ENCODE measurements around the gene FADD.
"Not testable (repeated sequence)": the region's sequence is repeated elsewhere in the genome, so short reads cannot be mapped to it uniquely, and the experiment has no call there.

The FADD gene

DNA sequence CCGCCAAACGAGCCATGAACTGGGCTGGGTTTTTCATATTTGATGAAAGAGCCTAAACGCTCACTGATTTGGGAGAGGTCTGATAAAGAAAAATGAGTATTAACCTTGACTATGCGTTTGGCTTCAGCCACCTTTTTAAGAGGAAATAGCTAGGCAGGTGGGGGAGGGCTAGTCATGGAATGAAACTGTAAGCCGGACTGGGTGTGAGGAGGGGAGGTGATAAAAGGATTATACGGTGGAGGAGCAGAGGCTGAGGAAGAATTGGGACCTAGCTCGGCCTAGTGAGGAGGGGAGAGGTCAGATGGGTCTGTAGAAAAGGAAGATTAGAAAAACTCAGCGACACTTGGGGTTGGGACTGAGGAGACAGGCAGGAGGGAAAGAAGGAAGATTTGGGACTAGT is 15.0 kb downstream of the FADD start:
- not testable (repeated sequence) for DNase-seq (ENCODE audit: low read depth, low spot score); H3K4me3 ChIP-seq (ENCODE audit: low read length); H3K27ac ChIP-seq (ENCODE audit: low read length); H3K9me3 ChIP-seq (ENCODE audit: control insufficient read depth, insufficient read depth, low read length); H3K27me3 ChIP-seq (ENCODE audit: control insufficient read depth, insufficient read depth, low read length); H3K4me1 ChIP-seq (ENCODE audit: control insufficient read depth, insufficient read depth, low read length); H3K36me3 ChIP-seq (ENCODE audit: control insufficient read depth, insufficient read depth, low read length)
- no CpG with 5 or more reads among the region's 8 CpGs for WGBS (ENCODE audit: insufficient coverage, insufficient read length)

DNA sequence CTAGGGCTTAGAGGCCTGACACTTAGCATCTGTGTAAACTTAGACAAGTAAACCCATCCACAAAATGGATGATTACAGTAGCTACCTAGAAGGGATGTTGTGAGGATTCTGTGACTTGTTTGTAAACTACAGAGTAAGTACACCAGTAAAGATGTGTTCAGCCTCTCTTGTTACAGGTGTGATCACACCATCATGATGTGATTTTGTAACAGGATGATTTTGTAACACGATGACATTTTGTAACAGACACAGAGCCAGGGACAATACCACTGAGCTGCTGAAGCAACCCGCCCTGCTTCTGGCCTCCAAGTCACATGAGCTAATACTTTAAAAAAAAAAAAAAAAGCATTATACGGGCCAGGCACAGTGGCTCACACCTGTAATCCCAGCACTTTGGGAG is 17.0 kb downstream of the FADD start:
- H3K4me1 ChIP-seq (ENCODE audit: control insufficient read depth, insufficient read depth, low read length), result no peaks in the 10 kb centered on the region
- no peak for DNase-seq (ENCODE audit: low read depth, low spot score)
- WGBS (ENCODE audit: insufficient coverage, insufficient read length), result no CpG with 5 or more reads among the region's 3 CpGs

DNA sequence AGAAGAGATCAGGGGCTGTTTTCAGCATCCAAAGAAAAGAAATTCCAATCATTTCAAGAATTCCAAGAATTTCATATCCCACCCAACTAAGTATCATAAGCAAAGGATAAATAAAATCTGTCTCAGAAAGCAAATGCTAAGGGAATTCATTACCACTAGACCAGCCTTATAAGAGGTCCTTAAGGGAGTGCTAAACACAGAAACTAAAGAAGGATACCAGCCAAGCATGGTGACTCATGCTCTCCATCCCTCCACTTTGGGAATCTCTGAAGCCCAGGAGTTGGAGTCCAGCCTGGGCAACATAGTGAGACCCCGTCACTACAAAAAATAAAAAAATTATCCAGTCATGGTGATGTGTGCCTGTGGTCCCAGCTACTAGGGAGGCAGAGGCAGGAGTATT is 17.8 kb downstream of the FADD start:
- no CpG with 5 or more reads among the region's 1 CpG for WGBS (ENCODE audit: insufficient coverage, insufficient read length)
- H3K9me3 ChIP-seq (ENCODE audit: control insufficient read depth, insufficient read depth, low read length), result no peaks in the 10 kb centered on the region
- no peak overlapping the region for H3K4me3 ChIP-seq (ENCODE audit: low read length)
- no peaks in the 10 kb centered on the region for H3K27me3 ChIP-seq (ENCODE audit: control insufficient read depth, insufficient read depth, low read length)
- no peak overlapping the region for H3K27ac ChIP-seq (ENCODE audit: low read length)
- no peaks in the 10 kb centered on the region for H3K4me1 ChIP-seq (ENCODE audit: control insufficient read depth, insufficient read depth, low read length)
- DNase-seq (ENCODE audit: low read depth, low spot score), result no peak
- no peaks in the 10 kb centered on the region for H3K36me3 ChIP-seq (ENCODE audit: control insufficient read depth, insufficient read depth, low read length)

More for the DNA sequence above, 17.0 kb downstream of the FADD start:
- Histone ChIP-seq H3K27ac (ENCODE audit: low read length) (no peak overlapping the region), H3K4me3 (ENCODE audit: low read length) (no peak overlapping the region), H3K27me3 (ENCODE audit: control insufficient read depth, insufficient read depth, low read length) (no peaks in the 10 kb centered on the region), H3K9me3 (ENCODE audit: control insufficient read depth, insufficient read depth, low read length) (no peaks in the 10 kb centered on the region), H3K36me3 (ENCODE audit: control insufficient read depth, insufficient read depth, low read length) (no peaks in the 10 kb centered on the region)

DNA sequence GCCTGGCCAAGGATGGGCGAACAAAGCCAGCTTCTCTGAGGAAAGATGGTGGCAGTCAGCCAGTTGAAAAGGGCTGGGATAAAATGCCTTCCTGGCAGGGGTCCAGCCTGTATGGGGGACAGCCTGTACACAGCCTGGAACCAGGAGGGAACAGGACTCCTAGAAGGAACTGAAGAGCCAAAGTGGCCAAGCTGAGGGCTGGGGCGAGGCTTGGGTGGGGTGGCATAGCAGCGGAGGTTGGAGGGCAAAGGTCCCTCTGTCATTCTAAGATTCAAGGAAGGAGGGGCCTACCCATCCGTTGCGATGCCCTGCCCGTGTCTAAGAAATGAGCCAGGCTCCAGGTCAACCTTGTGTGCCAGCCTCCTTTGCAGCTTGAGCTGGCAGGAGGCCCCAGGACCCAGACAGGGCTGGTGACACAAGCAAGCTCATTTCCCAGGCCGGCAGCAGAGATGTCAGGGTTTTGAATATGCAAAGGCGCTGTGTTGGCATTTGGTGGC is 22.6 kb downstream of the FADD start:
- H3K36me3 ChIP-seq (ENCODE audit: control insufficient read depth, insufficient read depth, low read length), result no peaks in the 10 kb centered on the region
- WGBS (ENCODE audit: insufficient coverage, insufficient read length), result no CpG with 5 or more reads among the region's 8 CpGs
- H3K27me3 ChIP-seq (ENCODE audit: control insufficient read depth, insufficient read depth, low read length), result no peaks in the 10 kb centered on the region
- DNase-seq (ENCODE audit: low read depth, low spot score), result no peak
- no peak overlapping the region for H3K4me3 ChIP-seq (ENCODE audit: low read length)
- H3K27ac ChIP-seq (ENCODE audit: low read length), result no peak overlapping the region
- peaks cover 5% of the 10 kb centered on the region; the same call in 1 of the 2 replicates for H3K4me1 ChIP-seq (ENCODE audit: control insufficient read depth, insufficient read depth, low read length)
- no peaks in the 10 kb centered on the region for H3K9me3 ChIP-seq (ENCODE audit: control insufficient read depth, insufficient read depth, low read length)

DNA sequence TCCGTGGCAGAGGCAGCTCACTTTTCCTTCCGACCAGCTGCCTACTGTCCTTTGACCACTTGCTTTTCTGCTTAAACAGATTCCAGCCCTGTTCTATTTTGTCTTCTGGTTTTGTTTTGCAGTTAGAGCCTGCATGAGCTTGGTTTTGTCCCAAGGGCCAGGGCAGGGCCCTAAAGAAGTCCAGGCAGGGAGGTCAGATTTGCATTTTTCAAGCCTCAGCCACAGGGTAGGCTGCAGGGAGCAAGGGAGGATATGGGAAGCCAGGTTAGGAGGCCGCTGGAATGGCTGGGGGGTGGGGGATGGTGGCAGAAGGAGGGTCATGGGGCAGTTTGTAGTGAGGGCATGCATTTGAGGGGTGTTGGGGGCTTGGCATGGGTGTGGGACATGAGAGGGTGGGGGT is 23.1 kb downstream of the FADD start:
- H3K4me3 ChIP-seq (ENCODE audit: low read length), result no peak overlapping the region
- no CpG with 5 or more reads among the region's 3 CpGs for WGBS (ENCODE audit: insufficient coverage, insufficient read length)

DNA sequence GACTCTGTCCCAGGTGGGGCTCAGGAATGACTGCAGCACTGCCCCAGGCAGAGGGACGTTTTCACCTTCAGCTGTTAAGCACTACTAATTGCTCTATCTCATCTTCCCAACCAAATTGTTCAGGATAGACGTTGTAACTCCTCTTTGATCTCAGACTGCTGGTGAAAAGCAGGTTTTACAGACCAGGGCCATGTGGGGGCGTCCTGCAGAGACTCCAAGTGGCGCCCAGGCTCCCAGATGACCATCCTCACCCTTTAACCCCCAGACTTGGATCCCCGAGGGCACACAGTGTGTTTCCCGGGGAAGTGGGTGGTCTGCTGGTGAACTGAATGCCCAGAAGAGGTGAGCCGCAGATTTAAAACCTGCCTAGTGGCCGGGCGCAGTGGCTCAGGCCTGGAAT is 23.9 kb downstream of the FADD start:
- Histone ChIP-seq H3K27ac (ENCODE audit: low read length) (no peak overlapping the region), H3K36me3 (ENCODE audit: control insufficient read depth, insufficient read depth, low read length) (no peaks in the 10 kb centered on the region)
- no peak for DNase-seq (ENCODE audit: low read depth, low spot score)

More for the DNA sequence above, 23.1 kb downstream of the FADD start:
- Histone ChIP-seq H3K4me1 (ENCODE audit: control insufficient read depth, insufficient read depth, low read length) (peaks cover 5% of the 10 kb centered on the region; the same call in 1 of the 2 replicates), H3K27ac (ENCODE audit: low read length) (no peak overlapping the region), H3K36me3 (ENCODE audit: control insufficient read depth, insufficient read depth, low read length) (no peaks in the 10 kb centered on the region), H3K27me3 (ENCODE audit: control insufficient read depth, insufficient read depth, low read length) (no peaks in the 10 kb centered on the region), H3K9me3 (ENCODE audit: control insufficient read depth, insufficient read depth, low read length) (no peaks in the 10 kb centered on the region)
- no peak for DNase-seq (ENCODE audit: low read depth, low spot score)

DNA sequence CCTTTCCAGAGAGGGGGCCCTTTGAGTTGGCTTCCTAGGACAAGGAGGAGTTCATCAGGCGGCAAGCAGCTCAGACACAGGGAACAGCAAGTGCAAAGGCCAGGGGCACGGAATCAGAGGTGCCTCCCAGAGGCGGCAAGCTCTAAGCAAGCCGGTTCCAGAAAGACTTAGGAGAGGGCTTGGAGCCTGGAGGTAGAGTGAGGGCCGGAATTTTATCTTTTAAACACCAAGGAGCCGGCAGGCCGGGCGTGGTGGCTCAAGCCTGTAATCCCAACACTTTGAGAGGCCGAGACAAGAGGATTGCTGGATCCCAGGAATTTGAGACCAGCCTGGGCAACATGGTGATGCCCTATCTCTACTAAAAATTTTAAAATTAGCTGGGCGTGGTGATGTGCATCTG is 26.6 kb downstream of the FADD start:
- Histone ChIP-seq H3K4me1 (ENCODE audit: control insufficient read depth, insufficient read depth, low read length) (peaks cover 5% of the 10 kb centered on the region; the same call in 1 of the 2 replicates), H3K36me3 (ENCODE audit: control insufficient read depth, insufficient read depth, low read length) (no peaks in the 10 kb centered on the region), H3K9me3 (ENCODE audit: control insufficient read depth, insufficient read depth, low read length) (no peaks in the 10 kb centered on the region), H3K4me3 (ENCODE audit: low read length) (no peak overlapping the region), H3K27me3 (ENCODE audit: control insufficient read depth, insufficient read depth, low read length) (no peaks in the 10 kb centered on the region), H3K27ac (ENCODE audit: low read length) (no peak overlapping the region)
- no CpG with 5 or more reads among the region's 10 CpGs for WGBS (ENCODE audit: insufficient coverage, insufficient read length)
- DNase-seq (ENCODE audit: low read depth, low spot score), result no peak

More for the DNA sequence above, 23.9 kb downstream of the FADD start:
- H3K27me3 ChIP-seq (ENCODE audit: control insufficient read depth, insufficient read depth, low read length), result no peaks in the 10 kb centered on the region
- no peaks in the 10 kb centered on the region for H3K9me3 ChIP-seq (ENCODE audit: control insufficient read depth, insufficient read depth, low read length)
- no peak overlapping the region for H3K4me3 ChIP-seq (ENCODE audit: low read length)
- WGBS (ENCODE audit: insufficient coverage, insufficient read length), result no CpG with 5 or more reads among the region's 9 CpGs
- peaks cover 5% of the 10 kb centered on the region; the same call in 1 of the 2 replicates for H3K4me1 ChIP-seq (ENCODE audit: control insufficient read depth, insufficient read depth, low read length)

DNA sequence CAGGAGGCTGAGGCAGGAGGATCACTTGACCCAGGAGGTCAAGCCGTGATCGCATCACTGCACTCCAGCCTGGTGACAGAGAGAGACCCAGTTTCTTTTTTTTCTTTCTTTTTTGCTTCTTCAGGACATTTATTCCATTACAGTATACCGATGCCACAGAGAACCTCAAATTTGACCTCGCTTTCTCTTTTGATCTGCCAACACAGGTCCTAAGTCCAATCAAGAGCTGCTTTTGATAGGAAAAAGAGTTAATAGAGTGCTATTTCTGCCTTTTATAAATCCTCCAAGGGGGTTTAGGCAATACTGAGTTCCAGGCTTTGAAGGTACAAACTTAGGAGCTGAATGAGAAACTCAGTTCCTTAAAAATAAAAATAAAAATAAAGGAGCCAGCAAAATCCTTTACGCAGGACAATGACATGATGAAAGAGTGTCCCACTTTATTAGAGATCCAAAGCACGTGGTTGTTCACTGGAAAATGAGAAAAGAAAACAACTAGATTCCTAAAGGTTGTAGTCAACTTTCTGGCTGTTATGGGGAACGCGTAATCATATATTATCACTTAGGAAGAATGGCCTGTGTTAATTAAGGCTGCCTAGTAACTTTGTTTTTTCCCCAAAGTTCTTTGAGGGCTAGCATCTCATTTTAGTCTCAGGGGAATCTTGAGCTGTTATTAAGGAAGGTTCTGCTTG is 27.2 kb downstream of the FADD start:
- Histone ChIP-seq H3K4me1 (ENCODE audit: control insufficient read depth, insufficient read depth, low read length) (peaks cover 5% of the 10 kb centered on the region; the same call in 1 of the 2 replicates), H3K36me3 (ENCODE audit: control insufficient read depth, insufficient read depth, low read length) (no peaks in the 10 kb centered on the region), H3K27me3 (ENCODE audit: control insufficient read depth, insufficient read depth, low read length) (no peaks in the 10 kb centered on the region), H3K27ac (ENCODE audit: low read length) (no peak overlapping the region), H3K9me3 (ENCODE audit: control insufficient read depth, insufficient read depth, low read length) (no peaks in the 10 kb centered on the region), H3K4me3 (ENCODE audit: low read length) (no peak overlapping the region)
- DNase-seq (ENCODE audit: low read depth, low spot score), result no peak
- no CpG with 5 or more reads among the region's 8 CpGs for WGBS (ENCODE audit: insufficient coverage, insufficient read length)

DNA sequence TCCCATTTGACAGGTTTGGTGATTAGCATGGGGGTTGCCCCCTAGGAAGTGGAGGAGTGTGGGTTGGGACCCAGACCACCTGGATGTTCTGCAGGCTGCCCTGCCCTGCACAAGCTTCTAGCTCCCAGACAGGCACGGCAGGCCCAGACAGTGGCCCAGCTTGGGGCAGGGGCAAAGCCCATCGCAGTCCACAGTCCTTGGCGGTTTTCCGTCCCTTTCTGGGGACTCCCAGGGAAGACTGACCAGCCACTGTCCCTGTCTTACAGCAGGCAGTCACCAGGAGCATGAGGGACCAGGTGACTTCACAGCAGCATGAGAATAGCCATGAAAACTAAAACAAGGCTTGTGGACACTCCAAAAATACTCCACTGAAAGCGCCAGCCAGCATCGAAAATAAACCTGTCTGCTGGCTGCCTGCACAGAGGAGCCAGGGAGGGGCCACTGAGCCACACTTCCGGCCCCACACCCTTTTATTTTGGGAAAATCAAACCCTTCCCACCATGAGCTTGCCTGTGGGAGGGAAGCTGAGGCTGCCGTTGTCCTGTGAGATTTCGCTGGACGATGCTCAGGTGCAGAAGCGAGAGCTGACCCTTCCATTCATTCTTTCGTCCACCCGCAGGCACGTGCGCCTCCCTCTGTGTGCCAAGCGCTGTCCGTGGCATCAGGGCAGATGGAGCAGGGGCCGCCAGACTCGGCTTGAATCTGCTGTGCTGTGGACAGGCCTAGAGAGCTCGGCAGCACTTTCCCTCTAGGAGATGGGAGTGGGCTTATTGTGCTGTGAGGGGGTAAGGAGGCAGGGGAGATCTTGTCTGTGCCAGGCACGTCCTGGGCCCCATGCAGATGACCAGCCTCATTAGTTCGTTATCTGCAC is 28.0 kb downstream of the FADD start:
- Histone ChIP-seq H3K4me1 (ENCODE audit: control insufficient read depth, insufficient read depth, low read length) (peaks cover 5% of the 10 kb centered on the region; the same call in 1 of the 2 replicates), H3K27ac (ENCODE audit: low read length) (no peak overlapping the region), H3K4me3 (ENCODE audit: low read length) (no peak overlapping the region), H3K27me3 (ENCODE audit: control insufficient read depth, insufficient read depth, low read length) (no peaks in the 10 kb centered on the region), H3K36me3 (ENCODE audit: control insufficient read depth, insufficient read depth, low read length) (no peaks in the 10 kb centered on the region), H3K9me3 (ENCODE audit: control insufficient read depth, insufficient read depth, low read length) (no peaks in the 10 kb centered on the region)
- no peak for DNase-seq (ENCODE audit: low read depth, low spot score)
- no CpG with 5 or more reads among the region's 22 CpGs for WGBS (ENCODE audit: insufficient coverage, insufficient read length)

DNA sequence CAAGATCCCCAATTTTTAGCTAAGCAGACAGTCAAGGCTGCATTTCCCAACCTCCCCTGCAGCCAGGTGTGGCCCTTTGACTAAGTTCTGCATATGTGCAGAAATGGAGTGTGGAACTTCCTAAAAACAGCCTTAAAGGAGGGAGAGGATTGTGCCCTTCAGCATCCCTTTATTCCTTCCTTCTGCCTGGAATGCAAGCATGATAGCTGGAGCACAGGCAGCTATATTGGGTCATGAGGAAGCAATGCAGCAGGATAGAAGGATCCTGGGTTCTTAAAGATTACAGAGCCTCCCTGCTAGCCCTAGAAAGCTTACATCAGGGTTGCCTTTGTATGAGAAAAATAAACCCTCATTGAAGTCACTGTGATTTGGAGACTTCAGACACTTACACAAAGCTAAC is 29.9 kb downstream of the FADD start:
- DNase-seq (ENCODE audit: low read depth, low spot score), result no peak
- no peak overlapping the region for H3K4me3 ChIP-seq (ENCODE audit: low read length)
- no peaks in the 10 kb centered on the region for H3K9me3 ChIP-seq (ENCODE audit: control insufficient read depth, insufficient read depth, low read length)
- H3K27me3 ChIP-seq (ENCODE audit: control insufficient read depth, insufficient read depth, low read length), result no peaks in the 10 kb centered on the region
- no peaks in the 10 kb centered on the region for H3K36me3 ChIP-seq (ENCODE audit: control insufficient read depth, insufficient read depth, low read length)
- no peaks in the 10 kb centered on the region for H3K4me1 ChIP-seq (ENCODE audit: control insufficient read depth, insufficient read depth, low read length)
- no peak overlapping the region for H3K27ac ChIP-seq (ENCODE audit: low read length)
